GM12878 (cell line): ENCODE results near the gene FAM221B. TPM values are rescaled to one million over a fixed set of nuclear protein-coding genes. Genes with fewer than 3 reads are reported as not detected.
A peak's percentile ranks its signal among the peaks of the same experiment; 100 is the strongest.

Experiments used
- ATAC-seq: fragments of 200-7000 bp; cut with Tn5 transposase; 3 replicates; pipeline ENCODE4 v1.9.1; 2020; ENCODE audit warnings: mild to moderate bottlenecking, moderate library complexity
- BruUV-seq: library from RNA; stranded (reverse); fragments of 400-500 nt; replicated peaks from 2 replicates; lab custom pipeline; 2021; lab: Mats Ljungman, UMichigan
- CTCF ChIA-PET: fragments of 300-600 bp; sonication (Branson Sonifier 250); formaldehyde crosslinking; extraction: SDS; loops from one replicate; lab custom pipeline; 2021; ENCODE audit warnings: inconsistent platforms; lab: Yijun Ruan, JAX
- POLR2A ChIA-PET: fragments of 350-600 bp; formaldehyde crosslinking; extraction: SDS; loops from one replicate; lab custom pipeline; 2021; ENCODE audit warnings: inconsistent platforms; lab: Charles Lee
- RAD21 ChIA-PET: fragments of 300-600 bp; sonication (Branson Sonifier 250); formaldehyde crosslinking; loops from one replicate; lab custom pipeline; 2023; ENCODE audit warnings: antibody characterized with exemption; ENCODE audit not compliant: unreplicated experiment; lab: Charles Lee
- SMC1A ChIA-PET: fragments of 300-600 bp; sonication (Branson Sonifier 250); formaldehyde crosslinking; loops from one replicate; lab custom pipeline; 2023; ENCODE audit not compliant: unreplicated experiment, uncharacterized antibody; lab: Charles Lee
- DNase-seq: peaks from one replicate; pipeline ENCODE4 v3.0.0-alpha.2; 2011; ENCODE audit warnings: low read depth, low spot score
- FAIRE-seq: peaks from 3 replicates; lab custom pipeline; 2011; peaks lifted over from hg19 to GRCh38; lab: Jason Lieb, UNC
- H2AFZ ChIP-seq: 2 replicates; pipeline ENCODE4 v1.6.0; 2011; ENCODE audit warnings: low read depth, low read length, control low read depth; ENCODE audit not compliant: control insufficient read depth
- H3K27ac ChIP-seq: 2 replicates; pipeline ENCODE4 v1.5.1; 2011; ENCODE audit warnings: control low read depth; ENCODE audit not compliant: control insufficient read depth, insufficient read depth
- H3K27me3 ChIP-seq, 2 experiments: replicated peaks in 1 of 2; 2 replicates each; pipeline versions ENCODE4 v1.6.0 to v1.6.1; 2011; ENCODE audit warnings: low read length in 1 of 2; ENCODE audit not compliant: control insufficient read depth in 2 of 2, insufficient read depth in 2 of 2
- H3K36me3 ChIP-seq, 2 experiments: 2 replicates each; pipeline ENCODE4 v1.5.1; 2011; ENCODE audit warnings: low read length in 1 of 2; ENCODE audit not compliant: control insufficient read depth in 2 of 2, insufficient read depth in 2 of 2
- H3K4me1 ChIP-seq: 2 replicates; pipeline ENCODE4 v1.6.1; 2011; ENCODE audit warnings: mild to moderate bottlenecking, low read length, moderate library complexity, mixed read lengths; ENCODE audit not compliant: control insufficient read depth, insufficient read depth
- H3K4me2 ChIP-seq: 2 replicates; pipeline ENCODE4 v1.6.0; 2011; ENCODE audit warnings: control low read depth; ENCODE audit not compliant: control insufficient read depth, insufficient read depth
- H3K4me3 ChIP-seq: fragments of 200-600 bp; sonication (generic); 2 replicates; pipeline ENCODE4 v1.5.1; 2016
- H3K79me2 ChIP-seq: 2 replicates; pipeline ENCODE4 v1.6.0; 2011; ENCODE audit warnings: low read length; ENCODE audit not compliant: control insufficient read depth, insufficient read depth
- H3K9ac ChIP-seq: 2 replicates; pipeline ENCODE4 v1.8.0; 2011; ENCODE audit warnings: low read length, control low read depth, mixed read lengths; ENCODE audit not compliant: control insufficient read depth, insufficient read depth
- H3K9me3 ChIP-seq: replicated peaks from 3 replicates; pipeline ENCODE4 v1.5.1; 2011; ENCODE audit warnings: mild to moderate bottlenecking, low read length; ENCODE audit not compliant: control insufficient read depth, insufficient read depth
- H4K20me1 ChIP-seq: 2 replicates; pipeline ENCODE4 v1.6.0; 2011; ENCODE audit not compliant: control insufficient read depth, insufficient read depth
- ASH2L ChIP-seq: fragments of 300-600, 200-600 bp; sonication (generic); IDR thresholded peaks from 2 replicates; pipeline ENCODE4 v1.6.1; 2017; ENCODE audit warnings: low read depth, mild to moderate bottlenecking, borderline replicate concordance
- CBX5 ChIP-seq: sonication (generic); IDR thresholded peaks from 2 replicates; pipeline ENCODE4 v1.6.1; 2016; ENCODE audit warnings: low read depth, moderate library complexity, mild to moderate bottlenecking, inconsistent platforms
- KAT2A ChIP-seq: conservative IDR thresholded peaks from 2 replicates; pipeline ENCODE4 v1.6.1; 2011; ENCODE audit warnings: low read depth, low read length; ENCODE audit not compliant: control insufficient read depth
- MXI1 ChIP-seq: fragments of 150-350 bp; IDR thresholded peaks from 2 replicates; pipeline ENCODE4 v1.6.1; 2011; ENCODE audit warnings: low read depth, mild to moderate bottlenecking, inconsistent platforms, low read length, improper control_type of control experiment
- NR2C1 ChIP-seq: fragments of 450-650 bp; IDR thresholded peaks from 2 replicates; pipeline ENCODE4 v1.6.1; 2017; ENCODE audit warnings: antibody characterized with exemption, mild to moderate bottlenecking, moderate library complexity
- NR2C2 ChIP-seq: IDR thresholded peaks from 2 replicates; pipeline ENCODE4 v1.6.1; 2011; ENCODE audit warnings: borderline replicate concordance, low read depth; ENCODE audit not compliant: control insufficient read depth, insufficient read length
- POLR2AphosphoS2 ChIP-seq: IDR thresholded peaks from 2 replicates; pipeline ENCODE4 v1.6.1; 2011; ENCODE audit warnings: low read depth, mild to moderate bottlenecking, low read length, improper control_type of control experiment, moderate library complexity
- RAD51 ChIP-seq: fragments of 450-650 bp; IDR thresholded peaks from 2 replicates; pipeline ENCODE4 v1.6.1; 2016; ENCODE audit warnings: moderate library complexity, mild to moderate bottlenecking, inconsistent platforms
- RELB ChIP-seq: fragments of 450-650 bp; IDR thresholded peaks from 2 replicates; pipeline ENCODE4 v1.6.1; 2017; ENCODE audit warnings: low read depth, mild to moderate bottlenecking, moderate library complexity
- TARDBP ChIP-seq: IDR thresholded peaks from 2 replicates; pipeline ENCODE4 v1.6.1; 2016; ENCODE audit warnings: borderline replicate concordance
- TCF3 ChIP-seq: IDR thresholded peaks from 2 replicates; pipeline ENCODE4 v1.6.1; 2012; ENCODE audit warnings: low read depth, mild to moderate bottlenecking, low read length, borderline replicate concordance; ENCODE audit not compliant: insufficient read depth
- ZBTB40 ChIP-seq: fragments of 450-650 bp; IDR thresholded peaks from 2 replicates; pipeline ENCODE4 v1.6.1; 2016; ENCODE audit warnings: mild to moderate bottlenecking, moderate library complexity, borderline replicate concordance
- ZNF207 ChIP-seq: fragments of 450-650 bp; IDR thresholded peaks from 2 replicates; pipeline ENCODE4 v1.6.1; 2014; ENCODE audit warnings: antibody characterized with exemption, mild to moderate bottlenecking, borderline replicate concordance
- WGBS: methylation state at CpG from one replicate; pipeline ENCODE4 v1.1.6; 2016; ENCODE audit warnings: low lambda C conversion rate; ENCODE audit not compliant: insufficient replicate concordance, insufficient coverage; ENCODE audit errors: missing lambda C conversion rate; 5-methylcytosine and 5-hydroxymethylcytosine counted together
- in situ Hi-C: fragments of 300-500 bp; cut with MboI; formaldehyde crosslinking; loops from 9 replicates; pipeline ENCODE4 v1.14.3; 2018; ENCODE audit warnings: mixed read lengths
- intact Hi-C: fragments of 100-400 bp; cut with micrococcal nuclease; formaldehyde crosslinking; loops from one replicate; pipeline ENCODE4 v1.14.2; 2022; ENCODE audit not compliant: unreplicated experiment
- polyA plus RNA-seq, 11 experiments: library from polyadenylated mRNA; depleted of rRNA in 4 of 11; unstranded in 6 of 11; stranded (reverse) in 5 of 11; fragments of >200 nt; fragmentation: Nextera tagmentation in 4 of 11; fragmentation: Illumina TruSeq in 1 of 11; extraction: Ambion mirVana in 4 of 11; extraction: Trizol in 1 of 11; gene quantifications; 1 replicate in 1 of 11; 2 replicates in 10 of 11; pipeline versions ENCODE4 v1.2.1 to v1.2.3, GENCODE V29; 2011 to 2016; ENCODE audit warnings: inconsistent platforms in 2 of 11, missing spikeins in 2 of 11, low read depth in 1 of 11
- total RNA-seq, 4 experiments: library from RNA; depleted of rRNA in 3 of 4; stranded (reverse); fragments of >200 nt in 3 of 4; fragmentation: Illumina TruSeq in 1 of 4; extraction: Trizol in 1 of 4; gene quantifications; 2 replicates each; pipeline versions ENCODE4 v1.2.1 to v1.2.3, GENCODE V29; 2013 to 2021
- TF ChIP-seq, protein P1 (sequence below): fragments of 450-650 bp; IDR thresholded peaks from 2 replicates; pipeline ENCODE4 v1.6.1; 2017; ENCODE audit warnings: mild to moderate bottlenecking, low read depth, inconsistent platforms; ENCODE audit not compliant: poor library complexity, severe bottlenecking

FAM221B gene
- total and polyA plus RNA-seq, 10 of the 15 experiments (the other 5 are each of a cell fraction or from before 2014, with no cell fraction given) = 0.02 to 0.12 (median 0.04) TPM; not detected in 5

DNA sequence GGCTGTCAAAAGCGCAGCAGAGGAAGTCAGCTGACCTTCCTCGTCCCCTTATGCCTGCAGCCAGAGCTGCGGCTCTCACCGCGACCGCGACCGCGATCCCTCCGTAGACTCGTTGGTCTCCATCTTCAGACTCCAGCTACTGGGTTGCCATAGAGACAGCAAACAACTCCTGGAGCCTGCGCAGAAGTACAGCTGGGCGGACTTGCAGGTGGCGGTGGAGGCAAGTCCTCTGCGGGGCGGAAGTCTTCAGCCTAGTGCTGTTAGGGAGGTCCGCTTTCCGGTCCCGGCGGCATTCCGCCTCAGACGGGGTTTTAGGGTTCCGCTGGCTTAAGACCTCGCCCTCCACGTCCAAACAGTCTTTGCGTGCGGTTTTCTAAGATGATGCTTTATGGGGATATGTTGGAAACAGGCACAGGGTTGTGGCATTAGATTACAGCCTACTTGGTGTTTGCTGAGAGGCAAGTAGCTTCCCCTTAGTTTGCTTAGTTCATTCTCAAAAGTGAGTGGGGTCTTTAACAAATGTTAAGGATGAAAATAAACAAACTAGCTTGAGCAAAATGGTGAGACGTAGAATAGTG lies 16.4 kb downstream of the FAM221B start, which contains the start of gene SPAG8:
Gene SPAG8, minus strand, starts transcription at position 238 of the 578 bp plus-strand sequence. Its CDS starts 115 bp downstream, at position 123.
- BruUV-seq = no TSS peak
- Histone ChIP-seq H3K27me3 (no peaks in the 10 kb centered on the region; a peak in 1 of 4 replicates), H3K36me3 (peaks cover 5 to 13% of the 10 kb centered on the region in 2 experiments), H3K79me2 (peaks cover 3% of the 10 kb centered on the region), H3K27ac (peak within 1 kb of the TSS; percentile 79), H3K9me3 (no peaks in the 10 kb centered on the region), H3K9ac (peak within 1 kb of the TSS; percentile 71), H3K4me2 (peak within 1 kb of the TSS; percentile 98), H3K4me1 (peaks cover 33% of the 10 kb centered on the region), H4K20me1 (no peaks in the 10 kb centered on the region), H3K4me3 (peak within 1 kb of the TSS; percentile 49; the same call in 1 of the 2 replicates), H2AFZ (peak within 1 kb of the TSS; percentile 99)
- RAD21 ChIA-PET = interaction anchor here (0.5 to 1.9 kb wide), 17 partner anchors 9 to 345 kb away, joined by 3 to 10 read pairs (median 4); partner anchors contain the start of genes CCDC107, CREB3, FAM221B and RMRP
- in situ Hi-C loops (loop anchor here (10.0 kb wide), 1 partner anchor 707 kb away; the partner anchor contains the start of gene STOML2), intact Hi-C loops (loop anchor here (10.0 kb wide), 2 partner anchors 207 to 697 kb away; partner anchors contain the start of genes ATOSB and TESK1)
- POLR2A ChIA-PET = interaction anchor here (1.1 to 2.5 kb wide), 9 partner anchors 11 to 164 kb away, joined by 3 to 12 read pairs (median 4); partner anchors contain the start of genes CREB3, GBA2, RGP1 and TLN1
- DNase-seq (peak; percentile 90), ATAC-seq (peak; percentile 78), FAIRE-seq (peak; percentile 83)
- CTCF ChIA-PET = interaction anchor here (0.7 to 4.8 kb wide), 22 partner anchors 11 to 378 kb away, joined by 3 to 51 read pairs (median 4); partner anchors contain the start of genes CLTA, CREB3, FAM221B and TLN1
- 1% methylated on average over 28 of the region's 28 CpGs for WGBS
- SMC1A ChIA-PET = interaction anchor here (0.6 to 3.9 kb wide), 18 partner anchors 15 to 212 kb away, joined by 3 to 26 read pairs (median 4); partner anchors contain the start of genes CREB3, FAM221B, GBA2 and RGP1
- TF ChIP-seq KAT2A = no peak
- TF ChIP-seq RAD51 = peak; percentile 63; the same call in 1 of the 2 replicates
- peak; percentile 99 for TF ChIP-seq ZBTB40
- TF ChIP-seq, protein P1, sequence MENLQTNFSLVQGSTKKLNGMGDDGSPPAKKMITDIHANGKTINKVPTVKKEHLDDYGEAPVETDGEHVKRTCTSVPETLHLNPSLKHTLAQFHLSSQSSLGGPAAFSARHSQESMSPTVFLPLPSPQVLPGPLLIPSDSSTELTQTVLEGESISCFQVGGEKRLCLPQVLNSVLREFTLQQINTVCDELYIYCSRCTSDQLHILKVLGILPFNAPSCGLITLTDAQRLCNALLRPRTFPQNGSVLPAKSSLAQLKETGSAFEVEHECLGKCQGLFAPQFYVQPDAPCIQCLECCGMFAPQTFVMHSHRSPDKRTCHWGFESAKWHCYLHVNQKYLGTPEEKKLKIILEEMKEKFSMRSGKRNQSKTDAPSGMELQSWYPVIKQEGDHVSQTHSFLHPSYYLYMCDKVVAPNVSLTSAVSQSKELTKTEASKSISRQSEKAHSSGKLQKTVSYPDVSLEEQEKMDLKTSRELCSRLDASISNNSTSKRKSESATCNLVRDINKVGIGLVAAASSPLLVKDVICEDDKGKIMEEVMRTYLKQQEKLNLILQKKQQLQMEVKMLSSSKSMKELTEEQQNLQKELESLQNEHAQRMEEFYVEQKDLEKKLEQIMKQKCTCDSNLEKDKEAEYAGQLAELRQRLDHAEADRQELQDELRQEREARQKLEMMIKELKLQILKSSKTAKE = peak; percentile 53
- no peak for TF ChIP-seq CBX5
- TF ChIP-seq NR2C1 = peak; percentile 82
- TF ChIP-seq TARDBP = peak; percentile 90; the same call in 1 of the 2 replicates
- peak; percentile 78; the same call in 1 of the 2 replicates for TF ChIP-seq ZNF207
- peak; percentile 66; the same call in 1 of the 2 replicates for TF ChIP-seq RELB
- TF ChIP-seq NR2C2 = no peak
- TF ChIP-seq MXI1 = peak; percentile 92
- peak; percentile 60; the same call in 1 of the 2 replicates for TF ChIP-seq TCF3
- TF ChIP-seq POLR2AphosphoS2 = peak; percentile 65; the same call in 1 of the 2 replicates
- TF ChIP-seq ASH2L = no peak
